GM18870 (cell line): Measurements from ENCODE around the gene CLEC10A.
"Not testable (repeated sequence)": the region's sequence is repeated elsewhere in the genome, so short reads cannot be mapped to it uniquely, and the experiment has no call there.

Source experiments
- ATAC-seq: cut with Tn5 transposase; IDR thresholded peaks from one replicate; pipeline ENCODE4 v1.9.1; 2021; ENCODE audit warnings: moderate library complexity; ENCODE audit not compliant: unreplicated experiment

CLEC10A gene

DNA sequence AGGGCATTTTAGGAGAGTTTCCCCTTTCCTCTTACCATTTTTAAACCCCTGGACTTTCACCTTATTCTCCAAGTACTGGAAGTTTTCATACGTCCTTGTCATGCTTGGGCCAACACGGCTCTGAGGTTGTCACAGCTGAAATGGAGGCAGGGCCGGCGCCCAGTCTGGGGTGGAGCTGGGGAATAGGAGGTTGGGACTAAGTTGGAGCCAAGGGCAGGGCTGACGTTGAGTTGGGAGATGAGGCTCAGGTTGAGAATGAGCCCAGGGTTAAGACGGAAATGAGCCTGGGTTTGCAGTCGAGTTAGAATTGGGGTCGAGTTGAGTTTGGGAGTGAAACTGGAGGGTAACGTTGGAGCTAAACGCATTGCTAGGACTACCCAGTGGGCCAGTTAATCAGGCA lies 1.3 kb downstream of the CLEC10A start:
- ATAC-seq, result no peak

DNA sequence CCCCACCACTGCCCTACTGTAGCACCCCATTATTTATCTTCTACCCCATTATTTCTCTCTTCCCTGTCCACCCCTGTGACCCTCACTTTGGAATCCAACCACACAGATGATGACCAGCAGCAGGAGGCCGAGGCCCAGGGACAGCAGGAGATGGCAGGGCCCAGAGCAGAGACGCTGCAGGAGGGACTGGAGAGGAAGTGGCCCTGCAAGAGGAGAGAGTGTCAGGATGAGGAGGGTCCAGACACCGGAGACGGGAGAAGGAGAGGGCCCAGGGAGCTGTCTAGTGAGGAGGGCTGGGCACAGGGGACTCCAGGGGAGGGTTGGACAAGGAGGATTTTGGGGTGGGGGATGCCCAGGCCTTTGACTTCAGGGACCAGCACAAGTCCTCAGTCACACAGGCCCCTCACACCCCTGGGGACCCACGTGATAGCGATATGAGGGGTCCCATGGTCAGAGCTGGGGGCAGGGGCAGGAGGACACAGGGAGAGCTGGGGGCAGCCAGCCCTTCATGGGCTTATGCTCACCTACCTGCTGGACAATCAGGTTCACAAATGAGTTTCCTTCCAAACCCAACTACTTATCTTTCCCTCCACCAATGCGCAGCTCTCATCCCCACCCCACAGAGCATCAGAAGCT lies 2.0 kb downstream of the CLEC10A start:
- no peak for ATAC-seq

DNA sequence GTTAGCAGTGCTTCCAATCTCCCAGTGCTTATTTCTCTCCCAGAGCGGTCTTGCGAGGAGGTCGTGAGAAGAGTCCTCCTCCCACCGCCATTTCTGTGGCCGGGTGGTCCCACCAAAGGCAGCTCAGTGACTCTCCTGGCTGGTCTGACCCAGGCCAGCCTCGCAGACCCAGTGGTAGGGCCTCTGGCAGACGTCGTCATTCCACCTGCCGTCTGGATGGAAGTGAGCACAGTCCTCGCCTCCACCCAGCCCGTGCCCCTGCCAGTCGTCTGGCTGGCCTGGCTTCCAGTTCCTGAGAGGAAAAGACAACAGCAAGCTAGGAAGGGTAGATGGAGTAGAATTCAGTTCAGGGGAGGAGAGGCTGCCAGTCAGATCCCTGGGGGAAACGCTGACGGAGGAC lies 5.1 kb downstream of the CLEC10A start:
- no peak for ATAC-seq

DNA sequence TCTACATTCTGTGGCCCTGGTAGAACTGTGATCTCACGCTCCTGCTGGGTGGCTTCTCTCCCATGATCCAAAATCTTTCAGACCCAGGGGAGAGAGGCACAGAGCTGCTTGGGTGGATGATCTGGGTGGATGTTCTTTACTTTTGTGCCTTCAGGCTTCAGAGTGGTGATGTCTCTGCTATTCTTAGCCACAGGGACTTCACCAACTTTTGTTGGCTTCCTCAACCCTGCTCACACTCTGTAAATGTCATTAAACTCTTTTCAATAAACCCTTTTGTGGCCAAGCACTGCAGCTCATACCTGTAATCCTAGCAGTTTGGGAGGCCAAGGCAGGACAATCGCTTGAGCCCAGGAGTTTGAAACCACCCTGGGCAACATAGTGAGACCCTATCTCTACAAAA lies 7.6 kb downstream of the CLEC10A start:
- ATAC-seq, result no peak

DNA sequence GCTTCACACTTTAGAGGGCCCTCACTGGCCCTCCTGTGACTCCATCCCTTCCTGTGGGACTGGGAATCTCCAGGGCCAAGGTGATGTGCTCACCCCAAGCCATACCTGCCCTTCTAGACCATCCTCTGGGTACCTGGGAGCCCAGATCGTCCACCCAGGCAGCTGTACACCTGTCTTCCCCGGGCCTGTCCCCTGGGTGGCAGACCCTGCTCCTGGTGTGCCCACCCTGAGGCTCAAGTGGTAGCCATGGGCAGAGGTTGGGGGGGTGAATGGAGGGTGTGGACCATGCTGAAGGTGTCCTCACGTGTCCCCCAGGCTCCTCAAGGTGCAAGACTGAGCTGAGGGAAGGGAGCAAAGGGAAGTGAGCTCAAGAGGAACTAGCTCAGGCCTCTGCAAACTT lies 9.3 kb downstream of the CLEC10A start:
- ATAC-seq, result no peak

DNA sequence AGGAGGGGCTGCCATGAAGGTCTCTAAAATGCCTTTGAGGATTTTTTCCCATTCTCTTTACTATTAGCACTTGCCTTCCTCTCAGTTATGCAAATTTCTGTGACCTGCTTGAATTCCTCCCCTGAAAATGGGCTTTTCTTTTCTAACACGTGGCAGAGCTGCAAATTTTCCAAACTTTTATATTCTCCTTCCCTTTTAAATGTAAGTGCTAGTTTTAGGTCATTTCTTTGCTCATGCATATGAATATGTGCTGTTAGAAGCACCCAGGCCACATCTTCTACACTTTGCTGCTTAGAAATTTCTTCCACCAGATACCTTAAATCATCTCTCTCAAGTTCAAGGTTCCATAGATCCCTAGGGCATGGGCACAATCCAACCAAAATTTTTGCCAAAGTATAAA lies 11.8 kb downstream of the CLEC10A start:
- no peak for ATAC-seq

DNA sequence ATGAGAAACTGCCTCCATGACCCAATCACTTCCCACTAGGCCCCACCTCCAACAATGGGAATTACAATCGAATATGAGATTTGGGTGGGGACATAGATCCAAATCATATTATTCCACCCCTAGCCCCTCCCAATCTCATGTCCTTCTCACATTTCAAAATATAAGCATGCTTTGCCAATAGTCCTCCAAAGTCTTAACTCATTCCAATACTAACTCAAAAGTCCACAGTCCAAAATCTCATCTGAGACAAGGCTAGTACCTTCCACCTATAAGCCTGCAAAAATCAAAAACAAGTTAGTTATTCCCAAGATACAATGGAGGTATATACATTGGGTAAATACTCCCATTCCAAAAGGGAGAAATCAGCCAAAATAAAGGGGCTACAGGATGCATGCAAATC lies 12.9 kb downstream of the CLEC10A start:
- ATAC-seq, result no peak

DNA sequence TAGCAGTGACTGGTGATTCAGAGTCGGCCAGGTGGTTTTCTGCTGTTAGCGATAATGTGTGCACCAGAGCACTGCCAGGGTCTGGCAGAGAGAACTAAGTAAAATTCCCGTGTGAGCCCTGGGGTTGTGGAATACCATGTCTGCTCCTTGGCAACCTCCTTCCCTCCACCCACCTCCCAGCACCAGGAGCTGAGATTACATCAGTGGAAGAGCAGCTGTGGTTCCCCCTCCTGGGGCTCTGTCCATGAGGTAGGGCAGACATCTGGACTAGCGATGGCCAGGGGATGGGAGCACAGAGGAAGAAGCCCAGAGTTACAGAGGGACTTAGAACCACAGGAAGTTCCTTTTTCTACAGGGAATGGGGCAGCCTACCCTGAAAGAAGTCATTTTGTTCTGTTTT lies 15.8 kb downstream of the CLEC10A start:
- ATAC-seq, result no peak

DNA sequence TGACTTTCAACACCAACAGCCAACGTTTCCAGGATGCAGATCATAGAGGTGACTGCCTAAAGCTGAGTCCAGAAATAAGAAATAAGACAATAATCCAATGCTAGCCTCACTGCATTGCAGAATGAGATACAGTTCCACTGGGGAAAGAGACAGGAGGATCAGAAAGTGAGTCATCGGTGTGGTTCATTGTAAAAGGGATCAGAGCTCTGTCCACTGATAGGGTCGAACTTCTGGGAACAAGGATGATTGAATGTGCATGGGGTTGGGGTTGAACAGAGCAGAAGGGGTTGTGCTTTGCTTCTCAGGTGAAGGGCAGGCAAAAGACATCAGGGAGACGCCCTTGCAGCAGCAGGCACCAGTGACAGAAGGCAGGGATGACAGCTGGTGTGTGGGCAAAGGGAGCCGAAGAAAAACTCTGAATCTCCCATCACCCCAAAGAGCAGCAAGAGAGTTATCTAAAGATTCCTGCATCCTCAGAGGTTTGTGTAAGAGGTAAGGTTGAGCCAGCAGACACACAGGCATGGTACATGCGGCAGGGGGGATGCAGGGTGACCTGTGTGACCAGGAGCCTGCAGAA lies 16.4 kb downstream of the CLEC10A start:
- ATAC-seq, result no peak

DNA sequence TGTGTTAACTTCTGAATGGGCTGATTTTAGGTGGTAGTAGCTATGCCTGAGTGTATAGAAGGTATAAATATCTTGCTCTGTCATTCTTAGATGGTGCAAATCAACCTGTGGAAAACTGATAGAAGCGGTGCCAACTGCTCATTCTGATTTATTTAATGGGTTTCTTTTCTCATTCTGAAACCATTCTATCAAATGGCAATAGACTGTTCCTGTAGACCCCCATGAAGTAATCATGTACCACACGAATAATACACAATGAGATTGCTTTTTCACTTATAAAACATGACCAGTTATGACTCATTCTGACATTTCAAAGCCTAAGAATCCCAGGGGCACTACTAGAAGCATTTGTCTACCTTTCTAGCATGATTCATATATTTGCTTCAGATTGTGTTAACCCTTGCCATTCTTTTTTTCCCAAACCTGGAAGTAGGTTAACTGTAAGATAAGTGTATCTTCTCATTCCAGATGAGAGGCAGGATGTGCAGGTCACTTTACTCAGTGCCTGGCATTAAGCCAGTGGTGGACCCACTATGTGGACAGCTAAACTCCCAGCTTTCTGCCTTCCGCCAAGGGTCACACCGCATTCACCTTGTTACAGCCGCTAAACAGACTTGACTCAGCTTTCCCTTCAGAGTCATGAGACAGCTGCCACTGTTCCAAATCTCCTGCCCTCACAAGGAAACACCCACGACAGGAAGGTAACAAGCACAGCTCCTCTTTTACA lies 19.7 kb downstream of the CLEC10A start:
- no peak for ATAC-seq

DNA sequence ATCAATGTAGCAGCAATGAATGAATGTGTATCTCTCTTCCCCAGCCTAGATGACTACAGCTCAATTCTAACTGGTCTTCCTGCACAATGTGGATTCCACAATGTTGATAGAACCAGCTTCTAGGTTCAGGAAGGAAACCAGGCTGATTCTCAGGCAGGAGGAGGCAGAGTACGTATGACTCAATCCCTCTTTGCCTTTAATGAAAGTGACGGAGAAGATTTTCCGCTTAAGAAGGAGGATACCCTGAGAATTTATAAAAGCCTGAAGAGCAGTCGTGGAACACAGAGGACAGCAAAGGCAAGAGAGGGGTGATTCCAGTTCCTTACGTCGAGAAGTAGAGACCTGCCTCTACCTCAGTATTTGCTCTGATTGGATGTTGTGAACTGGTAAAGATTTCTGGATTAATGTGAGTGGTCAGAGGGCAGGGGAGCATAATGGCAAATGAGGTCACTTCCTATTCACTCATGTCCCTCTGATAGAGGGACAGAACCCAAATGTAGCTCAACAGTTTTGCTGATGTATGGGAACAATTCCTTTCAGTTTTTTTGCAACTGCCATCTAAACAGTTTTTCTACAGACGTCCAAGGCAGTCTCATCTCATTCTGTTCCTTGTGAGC lies 21.1 kb downstream of the CLEC10A start:
- no peak for ATAC-seq

DNA sequence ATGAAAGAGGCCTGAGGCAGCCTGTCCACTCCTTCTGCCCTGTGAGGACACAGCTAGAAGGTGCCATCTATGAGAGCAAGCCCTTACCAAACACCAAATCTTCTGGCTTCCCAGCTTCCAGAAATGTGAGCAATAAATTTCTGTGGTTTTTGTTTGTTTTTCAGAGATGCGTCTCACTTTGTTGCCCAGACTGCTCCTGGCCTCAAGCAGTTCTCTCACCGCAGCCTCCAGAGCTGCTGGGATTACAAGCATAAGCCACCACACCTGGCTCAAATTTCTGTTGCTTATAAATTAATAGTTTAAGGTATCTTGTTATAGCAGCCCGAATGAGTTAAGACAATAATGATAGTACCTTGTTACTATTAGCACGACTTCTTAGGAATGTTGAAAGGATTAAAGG lies 23.7 kb downstream of the CLEC10A start:
- no peak for ATAC-seq

DNA sequence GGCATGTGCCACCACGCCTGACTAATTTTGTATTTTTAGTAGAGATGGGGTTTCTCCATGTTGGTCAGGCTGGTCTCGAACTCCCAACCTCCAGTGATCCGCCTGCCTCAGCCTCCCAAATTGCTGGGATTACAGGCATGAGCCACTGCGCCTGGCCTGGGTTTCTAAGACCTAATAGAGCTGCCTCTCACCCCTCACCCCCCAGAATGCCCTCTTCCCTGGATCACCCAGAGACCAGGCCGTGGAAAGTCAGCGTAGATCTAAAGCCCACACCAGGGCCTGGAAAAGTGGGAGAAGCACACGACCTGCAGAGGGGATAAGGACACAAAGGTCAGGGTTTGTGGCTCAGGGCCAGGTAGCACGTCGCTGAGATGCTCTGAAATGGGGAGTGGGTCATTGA lies 29.5 kb downstream of the CLEC10A start:
- ATAC-seq, result not testable (repeated sequence)

DNA sequence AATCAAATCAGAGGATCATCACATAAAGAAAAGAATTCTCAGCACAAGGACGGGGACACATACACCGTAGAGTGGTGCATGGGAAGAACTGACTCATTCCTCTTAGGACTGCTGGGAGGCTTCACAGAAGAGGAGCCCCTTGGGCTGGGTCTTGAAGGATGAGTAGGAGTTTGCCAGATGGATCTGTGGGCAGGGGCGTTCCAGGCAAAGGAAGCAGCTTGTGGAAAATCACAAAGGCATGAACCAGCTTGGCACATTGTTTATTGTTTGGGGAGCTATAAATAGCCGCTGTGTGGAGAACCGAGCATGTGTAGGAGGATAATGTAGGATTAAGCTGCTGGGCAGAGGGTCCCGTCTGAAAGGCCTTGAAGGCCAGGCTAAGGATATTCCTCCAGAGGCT lies 31.1 kb downstream of the CLEC10A start:
- no peak for ATAC-seq

DNA sequence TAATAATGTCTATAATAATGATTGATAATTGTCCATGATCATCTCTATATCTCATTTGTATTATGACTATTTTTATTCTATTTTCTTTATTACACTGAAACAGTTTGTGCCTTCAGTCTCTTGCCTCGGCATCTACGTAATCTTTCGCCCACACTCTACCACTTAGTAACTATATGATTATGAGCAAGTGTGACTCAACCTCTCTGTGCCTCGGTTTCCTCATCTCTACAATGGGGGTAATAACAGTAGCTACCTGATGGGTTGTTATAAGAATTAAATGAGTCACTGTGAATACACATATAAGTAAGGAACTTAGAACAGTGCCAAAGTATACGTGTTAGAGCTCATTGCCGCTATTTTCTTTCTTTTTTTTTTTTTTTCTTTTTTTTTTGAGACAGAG lies 32.5 kb downstream of the CLEC10A start:
- ATAC-seq, result no peak

DNA sequence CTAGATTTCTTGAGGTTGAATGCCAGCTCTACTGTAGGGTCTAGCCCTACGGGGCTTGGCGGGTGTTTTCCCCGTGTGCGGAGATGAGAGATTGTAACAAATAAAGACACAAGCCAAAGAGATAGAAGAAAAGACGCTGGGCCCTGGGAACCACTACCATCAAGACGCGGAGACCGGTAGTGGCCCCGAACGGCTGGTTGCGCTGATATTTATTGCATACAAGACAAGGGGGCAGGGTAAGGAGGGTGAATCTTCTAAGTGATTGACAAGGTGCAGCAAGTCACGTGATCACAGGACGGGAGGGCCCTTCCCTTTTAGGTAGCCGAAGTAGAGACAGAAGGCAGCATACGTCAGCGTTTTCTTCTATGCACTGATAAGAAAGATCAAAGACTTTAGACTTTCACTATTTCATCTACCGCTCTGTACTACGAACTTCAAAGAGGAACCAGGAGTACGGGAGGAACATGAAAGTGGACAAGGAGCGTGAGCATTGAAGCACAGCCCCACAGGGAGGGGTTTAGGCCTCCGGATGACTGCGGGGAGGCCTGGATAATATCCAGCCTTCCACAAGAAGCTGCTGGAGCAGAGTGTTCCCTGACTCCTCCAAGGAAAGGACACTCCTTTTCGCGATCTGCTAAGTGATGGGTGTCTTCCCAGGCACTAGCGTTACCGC lies 33.2 kb downstream of the CLEC10A start:
- ATAC-seq, result not testable (repeated sequence)

DNA sequence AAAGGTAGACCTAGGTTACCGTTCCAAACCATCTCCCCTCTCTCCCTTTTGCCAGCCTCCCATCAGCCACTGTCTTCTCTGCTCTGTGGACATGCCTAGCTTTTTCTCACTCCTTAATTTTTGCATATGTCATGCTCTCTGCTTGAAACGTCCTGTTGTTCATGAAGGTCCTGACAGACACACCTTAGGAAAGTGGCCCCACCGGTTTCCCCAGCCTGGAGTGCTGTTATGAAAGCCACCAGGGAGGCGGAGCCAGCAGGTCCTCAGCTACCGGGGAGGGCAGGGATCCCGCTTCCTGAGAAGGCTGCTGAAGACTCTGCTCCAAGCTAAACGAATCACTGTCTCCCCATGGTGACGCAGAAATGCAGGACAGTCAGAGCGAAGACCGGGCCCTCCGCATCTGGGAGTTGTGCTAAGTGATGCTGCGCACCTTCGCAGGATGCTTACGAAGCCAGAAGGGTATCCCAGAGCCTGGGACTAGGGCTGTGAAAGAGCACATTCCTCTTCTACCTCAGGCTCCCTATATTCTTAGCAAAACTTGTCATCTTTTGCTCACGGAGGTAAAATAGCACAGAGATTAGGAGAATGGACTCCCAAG lies 33.8 kb downstream of the CLEC10A start:
- ATAC-seq, result no peak

DNA sequence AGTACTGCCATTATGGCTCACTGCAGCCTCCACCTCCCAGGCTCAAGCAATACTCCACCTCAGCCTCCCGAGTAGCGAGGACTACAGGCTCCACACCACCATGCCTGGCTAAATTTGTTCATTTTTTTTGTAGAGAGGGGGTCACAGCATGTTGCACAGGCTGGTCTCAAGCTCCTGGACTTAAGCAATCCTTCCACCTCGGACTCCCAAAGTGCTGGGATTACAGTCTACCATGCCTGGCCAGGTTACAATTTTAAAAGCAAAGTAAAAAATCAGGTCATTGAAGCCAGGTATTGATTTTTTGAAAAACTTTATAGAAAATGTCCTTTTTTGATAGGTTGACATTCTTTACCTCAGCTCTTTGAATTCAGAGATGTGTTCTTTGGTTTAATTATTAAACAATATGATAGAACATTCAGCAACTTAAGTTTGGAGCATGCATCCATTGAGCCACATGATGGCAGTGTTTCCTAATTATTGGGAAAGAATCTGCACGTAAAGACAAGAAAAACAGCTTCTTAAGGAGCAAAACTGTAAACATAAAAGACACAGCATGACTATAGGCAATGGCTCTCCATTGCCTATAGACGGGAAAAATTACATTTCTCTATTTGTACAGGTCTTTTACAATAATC lies 34.4 kb downstream of the CLEC10A start:
- ATAC-seq, result no peak

DNA sequence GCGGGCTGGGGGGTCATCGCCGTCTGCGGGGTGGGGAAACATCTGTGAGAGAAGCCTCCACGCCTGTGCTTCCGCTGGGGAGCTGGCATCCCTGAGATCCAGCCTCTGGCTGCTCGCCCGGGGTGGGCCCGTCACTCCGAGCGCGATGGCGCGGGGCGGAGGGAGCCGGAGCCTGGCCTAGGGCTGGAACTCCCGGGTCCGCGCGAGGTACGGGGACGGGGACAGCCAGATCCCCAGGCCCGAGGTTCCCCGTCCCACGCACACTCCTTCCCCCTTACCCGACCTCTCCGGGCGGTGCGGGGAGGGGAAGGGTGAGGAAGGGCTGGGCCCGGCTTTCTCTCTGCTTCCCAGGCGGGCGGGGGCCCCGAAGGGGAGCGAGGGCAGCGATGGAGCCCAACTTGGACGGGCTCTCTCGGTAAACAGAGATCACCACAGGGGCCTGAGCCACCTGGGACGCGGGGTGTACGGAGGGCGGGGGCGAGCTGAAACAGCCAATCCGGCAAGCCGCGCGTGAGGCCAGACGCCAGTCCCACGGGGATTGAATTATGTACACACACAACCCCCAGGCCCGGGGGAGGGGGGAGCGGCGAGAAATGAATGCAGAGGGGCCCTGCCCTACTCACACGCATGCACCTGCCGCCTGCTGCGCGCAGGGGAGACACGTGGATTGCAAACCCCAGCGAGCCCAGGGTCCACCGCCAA lies 36.4 kb downstream of the CLEC10A start, which contains the start of gene SLC16A11:
Gene SLC16A11 (minus strand): TSS at position 596 of the 702 bp plus-strand sequence. CDS start 579 bp downstream, at position 17.
- ATAC-seq, result no peak

DNA sequence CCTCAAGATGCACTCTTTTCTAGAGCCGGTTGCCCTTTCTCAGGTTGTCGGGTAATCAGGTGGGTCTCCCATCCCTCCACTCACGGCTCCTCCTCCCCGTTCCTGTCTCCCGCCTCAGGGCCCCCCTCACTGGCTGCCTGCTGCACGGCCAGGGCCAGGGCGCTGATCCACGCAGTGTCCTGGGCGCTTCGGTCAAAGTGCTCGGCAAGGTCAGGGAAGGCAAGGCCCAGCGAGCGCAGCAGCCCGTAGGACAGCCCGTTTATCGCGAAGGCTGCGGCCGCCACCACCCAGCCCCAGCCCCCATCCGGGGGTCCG lies 36.9 kb downstream of the CLEC10A start:
- no peak for ATAC-seq
